WTC11 (cell line): ENCODE results near the gene AOAH. TPM values are rescaled to one million over a fixed set of nuclear protein-coding genes. Genes with fewer than 3 reads are reported as not detected.

Experiments
- ATAC-seq: fragments of 200-7000 bp; cut with Tn5 transposase; 2 replicates; pipeline ENCODE4 v1.10.0; 2021; ENCODE audit warnings: mild to moderate bottlenecking, moderate library complexity
- CTCF ChIA-PET: fragments of 300-600 bp; sonication (Branson Sonifier 250); formaldehyde crosslinking; loops from one replicate; lab custom pipeline; 2021; ENCODE audit warnings: antibody characterized with exemption; lab: Charles Lee
- POLR2A ChIA-PET: fragments of 350-600 bp; sonication (Branson Sonifier 250); formaldehyde crosslinking; loops from one replicate; lab custom pipeline; 2021; ENCODE audit warnings: antibody characterized with exemption; lab: Charles Lee
- DNase-seq: peaks from one replicate; pipeline ENCODE4 v3.0.0; 2021; ENCODE audit warnings: low spot score
- H3K27ac Mint-ChIP-seq: 2 replicates; pipeline ENCODE4 v1.8.0; 2021; ENCODE audit warnings: mixed read lengths
- H3K27me3 Mint-ChIP-seq: 2 replicates; pipeline ENCODE4 v1.8.0; 2021; ENCODE audit warnings: low read depth, mild to moderate bottlenecking, moderate library complexity, mixed read lengths
- H3K36me3 Mint-ChIP-seq: 2 replicates; pipeline ENCODE4 v1.8.0; 2021; ENCODE audit warnings: mixed read lengths
- H3K4me1 Mint-ChIP-seq: 2 replicates; pipeline ENCODE4 v1.8.0; 2022; ENCODE audit warnings: mixed read lengths
- H3K4me3 Mint-ChIP-seq: 2 replicates; pipeline ENCODE4 v1.8.0; 2021; ENCODE audit warnings: mild to moderate bottlenecking, moderate library complexity, mixed read lengths
- H3K9me3 Mint-ChIP-seq: 2 replicates; pipeline ENCODE4 v1.8.0; 2021; ENCODE audit warnings: mixed read lengths
- CBFB ChIP-seq: sonication (generic); formaldehyde crosslinking; IDR thresholded peaks from 2 replicates; pipeline ENCODE4 v1.8.1; 2022; ENCODE audit warnings: mild to moderate bottlenecking, low read depth, missing genetic modification reagents
- CREB1 ChIP-seq: sonication (generic); formaldehyde crosslinking; IDR thresholded peaks from 2 replicates; pipeline ENCODE4 v1.8.0; 2023; ENCODE audit warnings: mild to moderate bottlenecking, missing genetic modification reagents
- ELF4 ChIP-seq: sonication (generic); formaldehyde crosslinking; IDR thresholded peaks from 2 replicates; pipeline ENCODE4 v1.8.1; 2022; ENCODE audit warnings: low read depth, mild to moderate bottlenecking, moderate library complexity, missing genetic modification reagents
- GTF2I ChIP-seq: fragments of 250-450 bp; sonication (Bioruptor Pico); conservative IDR thresholded peaks from 2 replicates; pipeline ENCODE4 v1.4.0; 2021; ENCODE audit warnings: mild to moderate bottlenecking
- MLX ChIP-seq: sonication (generic); formaldehyde crosslinking; IDR thresholded peaks from 2 replicates; pipeline ENCODE4 v1.8.1; 2023; ENCODE audit warnings: mild to moderate bottlenecking, missing genetic modification reagents, moderate library complexity
- NFE2L1 ChIP-seq: sonication (generic); formaldehyde crosslinking; IDR thresholded peaks from 2 replicates; pipeline ENCODE4 v1.8.1; 2023; ENCODE audit warnings: missing genetic modification reagents
- PREB ChIP-seq: sonication (generic); formaldehyde crosslinking; IDR thresholded peaks from 2 replicates; pipeline ENCODE4 v1.8.1; 2022; ENCODE audit warnings: mild to moderate bottlenecking, missing genetic modification reagents, moderate library complexity, borderline replicate concordance
- SMAD4 ChIP-seq: sonication (generic); formaldehyde crosslinking; IDR thresholded peaks from 2 replicates; pipeline ENCODE4 v1.8.0; 2022; ENCODE audit warnings: mild to moderate bottlenecking, missing genetic modification reagents
- SOX15 ChIP-seq: fragments of 250-450 bp; sonication (Bioruptor Pico); IDR thresholded peaks from 2 replicates; pipeline ENCODE4 v1.9.0; 2021; ENCODE audit warnings: mild to moderate bottlenecking
- USF2 ChIP-seq: sonication (generic); formaldehyde crosslinking; IDR thresholded peaks from 2 replicates; pipeline ENCODE4 v1.8.1; 2023; ENCODE audit warnings: mild to moderate bottlenecking, missing genetic modification reagents, moderate library complexity
- ZNF121 ChIP-seq: sonication (generic); formaldehyde crosslinking; IDR thresholded peaks from 2 replicates; pipeline ENCODE4 v1.8.0; 2023; ENCODE audit warnings: missing genetic modification reagents
- ZNF671 ChIP-seq: fragments of 250-450 bp; sonication (Bioruptor Pico); IDR thresholded peaks from 2 replicates; pipeline ENCODE4 v1.8.0; 2021; ENCODE audit warnings: mild to moderate bottlenecking
- total RNA-seq: library from RNA; stranded (reverse); gene quantifications from 3 replicates; pipeline ENCODE4 v1.2.3, GENCODE V29; 2021
- TF ChIP-seq, protein P1 (sequence below): sonication (generic); formaldehyde crosslinking; IDR thresholded peaks from 2 replicates; pipeline ENCODE4 v1.8.0; 2023; ENCODE audit warnings: missing genetic modification reagents, mild to moderate bottlenecking, borderline replicate concordance
- TF ChIP-seq, protein P2 (sequence below): fragments of 250-450 bp; sonication (Bioruptor Pico); IDR thresholded peaks from 2 replicates; pipeline ENCODE4 v1.8.0; 2021; ENCODE audit warnings: mild to moderate bottlenecking
- TF ChIP-seq, protein P3 (sequence below): sonication (generic); formaldehyde crosslinking; IDR thresholded peaks from 2 replicates; pipeline ENCODE4 v1.8.0; 2023; ENCODE audit warnings: missing genetic modification reagents
- TF ChIP-seq, protein P4 (sequence below): sonication (generic); formaldehyde crosslinking; IDR thresholded peaks from 2 replicates; pipeline ENCODE4 v1.8.0; 2022; ENCODE audit warnings: mild to moderate bottlenecking, missing genetic modification reagents
- TF ChIP-seq, protein P5 (sequence below): fragments of 250-450 bp; sonication (Bioruptor Pico); IDR thresholded peaks from 2 replicates; pipeline ENCODE4 v1.9.0; 2021; ENCODE audit warnings: moderate library complexity, mild to moderate bottlenecking, inconsistent platforms, borderline replicate concordance
- TF ChIP-seq, protein P6 (sequence below): fragments of 200-600 bp; IDR thresholded peaks from 2 replicates; pipeline ENCODE4 v1.8.0; 2022; ENCODE audit warnings: antibody characterized with exemption

Gene AOAH
- total RNA-seq, 1 experiment from 2014 or later: 0.31 TPM

GRCh38 chr7:36684954-36685353, 39.3 kb downstream of the AOAH start (continued):
- TF ChIP-seq, protein P1, sequence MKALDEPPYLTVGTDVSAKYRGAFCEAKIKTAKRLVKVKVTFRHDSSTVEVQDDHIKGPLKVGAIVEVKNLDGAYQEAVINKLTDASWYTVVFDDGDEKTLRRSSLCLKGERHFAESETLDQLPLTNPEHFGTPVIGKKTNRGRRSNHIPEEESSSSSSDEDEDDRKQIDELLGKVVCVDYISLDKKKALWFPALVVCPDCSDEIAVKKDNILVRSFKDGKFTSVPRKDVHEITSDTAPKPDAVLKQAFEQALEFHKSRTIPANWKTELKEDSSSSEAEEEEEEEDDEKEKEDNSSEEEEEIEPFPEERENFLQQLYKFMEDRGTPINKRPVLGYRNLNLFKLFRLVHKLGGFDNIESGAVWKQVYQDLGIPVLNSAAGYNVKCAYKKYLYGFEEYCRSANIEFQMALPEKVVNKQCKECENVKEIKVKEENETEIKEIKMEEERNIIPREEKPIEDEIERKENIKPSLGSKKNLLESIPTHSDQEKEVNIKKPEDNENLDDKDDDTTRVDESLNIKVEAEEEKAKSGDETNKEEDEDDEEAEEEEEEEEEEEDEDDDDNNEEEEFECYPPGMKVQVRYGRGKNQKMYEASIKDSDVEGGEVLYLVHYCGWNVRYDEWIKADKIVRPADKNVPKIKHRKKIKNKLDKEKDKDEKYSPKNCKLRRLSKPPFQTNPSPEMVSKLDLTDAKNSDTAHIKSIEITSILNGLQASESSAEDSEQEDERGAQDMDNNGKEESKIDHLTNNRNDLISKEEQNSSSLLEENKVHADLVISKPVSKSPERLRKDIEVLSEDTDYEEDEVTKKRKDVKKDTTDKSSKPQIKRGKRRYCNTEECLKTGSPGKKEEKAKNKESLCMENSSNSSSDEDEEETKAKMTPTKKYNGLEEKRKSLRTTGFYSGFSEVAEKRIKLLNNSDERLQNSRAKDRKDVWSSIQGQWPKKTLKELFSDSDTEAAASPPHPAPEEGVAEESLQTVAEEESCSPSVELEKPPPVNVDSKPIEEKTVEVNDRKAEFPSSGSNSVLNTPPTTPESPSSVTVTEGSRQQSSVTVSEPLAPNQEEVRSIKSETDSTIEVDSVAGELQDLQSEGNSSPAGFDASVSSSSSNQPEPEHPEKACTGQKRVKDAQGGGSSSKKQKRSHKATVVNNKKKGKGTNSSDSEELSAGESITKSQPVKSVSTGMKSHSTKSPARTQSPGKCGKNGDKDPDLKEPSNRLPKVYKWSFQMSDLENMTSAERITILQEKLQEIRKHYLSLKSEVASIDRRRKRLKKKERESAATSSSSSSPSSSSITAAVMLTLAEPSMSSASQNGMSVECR (CRISPR knock-in tag): no peak
- TF ChIP-seq, all 79 proteins: peak for 0

DNA sequence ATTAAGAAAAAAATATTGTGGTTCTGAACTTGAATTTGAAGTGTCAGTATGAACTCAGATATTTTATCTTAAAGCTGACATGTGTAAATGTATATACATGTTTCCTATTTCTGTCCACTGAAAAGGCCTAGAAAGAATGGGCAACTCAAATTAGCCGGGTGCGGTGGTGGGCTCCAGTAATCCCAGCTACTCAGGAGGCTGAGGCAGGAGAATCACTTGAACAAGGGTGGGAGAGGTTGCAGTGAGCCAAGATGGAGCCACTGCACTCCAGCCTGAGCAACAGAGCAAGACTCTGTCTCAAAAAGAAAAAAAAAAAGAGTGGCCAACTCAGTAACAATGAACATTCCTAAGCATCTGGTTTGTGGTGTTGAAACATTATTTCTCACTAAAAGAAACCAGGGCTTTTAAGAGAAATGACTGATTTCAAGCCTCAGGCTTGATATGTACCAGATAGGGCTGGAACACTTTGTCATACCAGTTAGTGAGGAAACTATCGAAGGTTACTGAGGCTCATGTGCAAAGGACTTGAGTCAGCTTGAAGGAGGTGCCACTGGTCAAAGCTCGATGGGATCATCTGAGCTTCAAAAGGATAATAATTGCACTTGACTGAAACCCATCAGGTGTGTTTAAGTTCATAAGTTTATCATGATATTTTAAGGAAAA, 40.5 kb downstream of the AOAH start:
- CTCF ChIA-PET: interaction anchor here (5.8 kb wide), 1 partner anchor 13 kb away, joined by 39 read pairs; no protein-coding TSS in a partner anchor
- TF ChIP-seq, protein P2, sequence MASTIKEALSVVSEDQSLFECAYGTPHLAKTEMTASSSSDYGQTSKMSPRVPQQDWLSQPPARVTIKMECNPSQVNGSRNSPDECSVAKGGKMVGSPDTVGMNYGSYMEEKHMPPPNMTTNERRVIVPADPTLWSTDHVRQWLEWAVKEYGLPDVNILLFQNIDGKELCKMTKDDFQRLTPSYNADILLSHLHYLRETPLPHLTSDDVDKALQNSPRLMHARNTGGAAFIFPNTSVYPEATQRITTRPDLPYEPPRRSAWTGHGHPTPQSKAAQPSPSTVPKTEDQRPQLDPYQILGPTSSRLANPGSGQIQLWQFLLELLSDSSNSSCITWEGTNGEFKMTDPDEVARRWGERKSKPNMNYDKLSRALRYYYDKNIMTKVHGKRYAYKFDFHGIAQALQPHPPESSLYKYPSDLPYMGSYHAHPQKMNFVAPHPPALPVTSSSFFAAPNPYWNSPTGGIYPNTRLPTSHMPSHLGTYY: no peak
- TF ChIP-seq, protein P3, sequence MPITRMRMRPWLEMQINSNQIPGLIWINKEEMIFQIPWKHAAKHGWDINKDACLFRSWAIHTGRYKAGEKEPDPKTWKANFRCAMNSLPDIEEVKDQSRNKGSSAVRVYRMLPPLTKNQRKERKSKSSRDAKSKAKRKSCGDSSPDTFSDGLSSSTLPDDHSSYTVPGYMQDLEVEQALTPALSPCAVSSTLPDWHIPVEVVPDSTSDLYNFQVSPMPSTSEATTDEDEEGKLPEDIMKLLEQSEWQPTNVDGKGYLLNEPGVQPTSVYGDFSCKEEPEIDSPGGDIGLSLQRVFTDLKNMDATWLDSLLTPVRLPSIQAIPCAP (CRISPR knock-in tag): no peak
- TF ChIP-seq, protein P4, sequence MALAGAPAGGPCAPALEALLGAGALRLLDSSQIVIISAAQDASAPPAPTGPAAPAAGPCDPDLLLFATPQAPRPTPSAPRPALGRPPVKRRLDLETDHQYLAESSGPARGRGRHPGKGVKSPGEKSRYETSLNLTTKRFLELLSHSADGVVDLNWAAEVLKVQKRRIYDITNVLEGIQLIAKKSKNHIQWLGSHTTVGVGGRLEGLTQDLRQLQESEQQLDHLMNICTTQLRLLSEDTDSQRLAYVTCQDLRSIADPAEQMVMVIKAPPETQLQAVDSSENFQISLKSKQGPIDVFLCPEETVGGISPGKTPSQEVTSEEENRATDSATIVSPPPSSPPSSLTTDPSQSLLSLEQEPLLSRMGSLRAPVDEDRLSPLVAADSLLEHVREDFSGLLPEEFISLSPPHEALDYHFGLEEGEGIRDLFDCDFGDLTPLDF (CRISPR knock-in tag): no peak
- TF ChIP-seq PREB (no peak), SMAD4 (CRISPR knock-in tag) (no peak), CREB1 (no peak)
- TF ChIP-seq, protein P5, sequence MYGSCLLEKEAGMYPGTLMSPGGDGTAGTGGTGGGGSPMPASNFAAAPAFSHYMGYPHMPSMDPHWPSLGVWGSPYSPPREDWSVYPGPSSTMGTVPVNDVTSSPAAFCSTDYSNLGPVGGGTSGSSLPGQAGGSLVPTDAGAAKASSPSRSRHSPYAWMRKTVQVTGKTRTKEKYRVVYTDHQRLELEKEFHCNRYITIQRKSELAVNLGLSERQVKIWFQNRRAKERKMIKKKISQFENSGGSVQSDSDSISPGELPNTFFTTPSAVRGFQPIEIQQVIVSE (CRISPR knock-in tag): no peak
- DNase-seq: no peak
- Mint-ChIP-seq H3K4me1 (no peaks in the 10 kb centered on the region), H3K27me3 (no peaks in the 10 kb centered on the region), H3K36me3 (no peaks in the 10 kb centered on the region), H3K27ac (no peak overlapping the region), H3K9me3 (no peaks in the 10 kb centered on the region), H3K4me3 (no peak overlapping the region)
- POLR2A ChIA-PET: no interaction called here
- no peak for ATAC-seq

GRCh38 chr7:36683111-36683510, 41.2 kb downstream of the AOAH start:
- ChIA-PET CTCF (interaction anchor here (5.8 kb wide), 1 partner anchor 12 kb away, joined by 39 read pairs; no protein-coding TSS in a partner anchor), POLR2A (no interaction called here)
- H3K27ac Mint-ChIP-seq: no peak overlapping the region
- DNase-seq (no peak), ATAC-seq (no peak)
- H3K4me1 Mint-ChIP-seq: peaks cover 3% of the 10 kb centered on the region
- no peaks in the 10 kb centered on the region for H3K9me3 Mint-ChIP-seq
- no peaks in the 10 kb centered on the region for H3K27me3 Mint-ChIP-seq
- H3K4me3 Mint-ChIP-seq: no peak overlapping the region
- no peaks in the 10 kb centered on the region for H3K36me3 Mint-ChIP-seq
- TF ChIP-seq ELF4 (CRISPR knock-in tag): no peak
- no peak for TF ChIP-seq ZNF671 (CRISPR knock-in tag)
- TF ChIP-seq CBFB (CRISPR knock-in tag): no peak
- TF ChIP-seq, protein P6, sequence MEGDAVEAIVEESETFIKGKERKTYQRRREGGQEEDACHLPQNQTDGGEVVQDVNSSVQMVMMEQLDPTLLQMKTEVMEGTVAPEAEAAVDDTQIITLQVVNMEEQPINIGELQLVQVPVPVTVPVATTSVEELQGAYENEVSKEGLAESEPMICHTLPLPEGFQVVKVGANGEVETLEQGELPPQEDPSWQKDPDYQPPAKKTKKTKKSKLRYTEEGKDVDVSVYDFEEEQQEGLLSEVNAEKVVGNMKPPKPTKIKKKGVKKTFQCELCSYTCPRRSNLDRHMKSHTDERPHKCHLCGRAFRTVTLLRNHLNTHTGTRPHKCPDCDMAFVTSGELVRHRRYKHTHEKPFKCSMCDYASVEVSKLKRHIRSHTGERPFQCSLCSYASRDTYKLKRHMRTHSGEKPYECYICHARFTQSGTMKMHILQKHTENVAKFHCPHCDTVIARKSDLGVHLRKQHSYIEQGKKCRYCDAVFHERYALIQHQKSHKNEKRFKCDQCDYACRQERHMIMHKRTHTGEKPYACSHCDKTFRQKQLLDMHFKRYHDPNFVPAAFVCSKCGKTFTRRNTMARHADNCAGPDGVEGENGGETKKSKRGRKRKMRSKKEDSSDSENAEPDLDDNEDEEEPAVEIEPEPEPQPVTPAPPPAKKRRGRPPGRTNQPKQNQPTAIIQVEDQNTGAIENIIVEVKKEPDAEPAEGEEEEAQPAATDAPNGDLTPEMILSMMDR: no peak
- no peak for TF ChIP-seq ZNF121 (CRISPR knock-in tag)
- no peak for TF ChIP-seq SMAD4 (CRISPR knock-in tag)
- no peak for TF ChIP-seq GTF2I (CRISPR knock-in tag)
- no peak for TF ChIP-seq NFE2L1 (CRISPR knock-in tag)
- no peak for TF ChIP-seq MLX
- TF ChIP-seq SOX15 (CRISPR knock-in tag): no peak
- TF ChIP-seq USF2 (CRISPR knock-in tag): no peak
